H1 (cell line): ENCODE results near the gene ANO2. TPM values are rescaled to one million over a fixed set of nuclear protein-coding genes. Genes with fewer than 3 reads are reported as not detected.

Experiments
- JUND ChIP-seq: IDR thresholded peaks from 2 replicates; pipeline ENCODE4 v1.6.1; 2011; ENCODE audit warnings: mild to moderate bottlenecking, improper control_type of control experiment, low read length
- KDM1A ChIP-seq: fragments of 200-600, 300-600 bp; sonication (generic); IDR thresholded peaks from 2 replicates; pipeline ENCODE4 v1.7.1; 2016; ENCODE audit warnings: mild to moderate bottlenecking, low read length, borderline replicate concordance
- RAD21 ChIP-seq, 2 experiments: IDR thresholded peaks in 1 of 2; conservative IDR thresholded peaks in 1 of 2; 2 replicates each; pipeline ENCODE4 v1.6.1; 2011; ENCODE audit warnings: low read depth in 2 of 2, low read length in 2 of 2, improper control_type of control experiment in 1 of 2, inconsistent platforms in 1 of 2, mild to moderate bottlenecking in 1 of 2, moderate library complexity in 1 of 2
- TCF12 ChIP-seq: IDR thresholded peaks from 2 replicates; pipeline ENCODE4 v1.6.1; 2011; ENCODE audit warnings: low read depth, mild to moderate bottlenecking, low read length
- polyA plus RNA-seq, 7 experiments: library from polyadenylated mRNA; depleted of rRNA in 3 of 7; stranded (reverse) in 5 of 7; unstranded in 2 of 7; fragments of >200 nt in 5 of 7; fragments of 200-250 nt in 2 of 7; gene quantifications; 1 replicate in 5 of 7; 2 replicates in 1 of 7; 4 replicates in 1 of 7; pipeline versions ENCODE4 v1.2.1 to v1.2.3, GENCODE V29; 2011 to 2013; ENCODE audit warnings: missing spikeins in 2 of 7, mixed read lengths in 2 of 7
- total RNA-seq: library from RNA; stranded (reverse); fragmentation: NEBNext Ultra II Directional; extraction: Animal tissue kit (Norgen Biotek cat#: 25700); gene quantifications from 2 replicates; pipeline ENCODE4 v1.2.1, GENCODE V29; 2021

The ANO2 gene
- total and polyA plus RNA-seq, 2 of the 8 experiments (the other 6 are each of a cell fraction or from before 2014, with no cell fraction given), result 1.9 to 5.5 TPM

- TF ChIP-seq KDM1A (no peak), RAD21 (IDR thresholded peaks at IDR 0.05 in 1 of 2, conservative IDR thresholded peaks at IDR 0.05 in 1 of 2; ENCODE audit: low read depth in 2 of 2, low read length in 2 of 2) (no peak), TCF12 (no peak), JUND (no peak)
Observed at GRCh38 chr12:5808981-5809380, 136.1 kb downstream of the ANO2 start (continued).
